AG10803 (cell line): ENCODE results near the gene AMPD2.

Experiments used
- DNase-seq: peaks from one replicate; pipeline ENCODE4 v3.0.0; 2010; ENCODE audit warnings: low read depth
- H3K4me3 ChIP-seq: 2 replicates; pipeline ENCODE4 v1.5.1; 2011; ENCODE audit warnings: mild to moderate bottlenecking, low read length, control low read depth
- TF ChIP-seq, protein P1 (sequence below): conservative IDR thresholded peaks from 2 replicates; pipeline ENCODE4 v1.5.1; 2011; ENCODE audit warnings: mild to moderate bottlenecking, low read length, control low read depth, inconsistent platforms

The AMPD2 gene

DNA sequence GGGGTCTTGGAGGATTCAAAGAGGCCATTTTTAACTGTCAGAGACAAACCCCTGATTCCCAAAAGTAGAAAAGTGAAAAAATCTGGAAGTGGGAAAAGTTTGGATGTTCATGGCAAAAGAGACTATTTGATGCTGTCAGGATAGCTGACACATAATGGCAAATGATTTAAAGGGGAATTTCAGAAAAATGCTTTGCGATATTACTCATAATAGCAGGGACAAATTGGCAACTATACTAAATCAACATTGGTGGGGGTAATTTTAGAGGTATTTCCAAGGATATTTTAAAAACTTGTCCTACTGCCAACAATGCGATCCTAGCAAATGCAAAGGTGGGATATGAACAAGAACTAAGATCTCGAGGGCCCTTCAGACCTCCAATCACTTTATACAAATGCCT, 31.0 kb downstream of the AMPD2 start:
- no peak for DNase-seq
- H3K4me3 ChIP-seq: no peak overlapping the region
- TF ChIP-seq, protein P1, sequence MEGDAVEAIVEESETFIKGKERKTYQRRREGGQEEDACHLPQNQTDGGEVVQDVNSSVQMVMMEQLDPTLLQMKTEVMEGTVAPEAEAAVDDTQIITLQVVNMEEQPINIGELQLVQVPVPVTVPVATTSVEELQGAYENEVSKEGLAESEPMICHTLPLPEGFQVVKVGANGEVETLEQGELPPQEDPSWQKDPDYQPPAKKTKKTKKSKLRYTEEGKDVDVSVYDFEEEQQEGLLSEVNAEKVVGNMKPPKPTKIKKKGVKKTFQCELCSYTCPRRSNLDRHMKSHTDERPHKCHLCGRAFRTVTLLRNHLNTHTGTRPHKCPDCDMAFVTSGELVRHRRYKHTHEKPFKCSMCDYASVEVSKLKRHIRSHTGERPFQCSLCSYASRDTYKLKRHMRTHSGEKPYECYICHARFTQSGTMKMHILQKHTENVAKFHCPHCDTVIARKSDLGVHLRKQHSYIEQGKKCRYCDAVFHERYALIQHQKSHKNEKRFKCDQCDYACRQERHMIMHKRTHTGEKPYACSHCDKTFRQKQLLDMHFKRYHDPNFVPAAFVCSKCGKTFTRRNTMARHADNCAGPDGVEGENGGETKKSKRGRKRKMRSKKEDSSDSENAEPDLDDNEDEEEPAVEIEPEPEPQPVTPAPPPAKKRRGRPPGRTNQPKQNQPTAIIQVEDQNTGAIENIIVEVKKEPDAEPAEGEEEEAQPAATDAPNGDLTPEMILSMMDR: no peak

DNA sequence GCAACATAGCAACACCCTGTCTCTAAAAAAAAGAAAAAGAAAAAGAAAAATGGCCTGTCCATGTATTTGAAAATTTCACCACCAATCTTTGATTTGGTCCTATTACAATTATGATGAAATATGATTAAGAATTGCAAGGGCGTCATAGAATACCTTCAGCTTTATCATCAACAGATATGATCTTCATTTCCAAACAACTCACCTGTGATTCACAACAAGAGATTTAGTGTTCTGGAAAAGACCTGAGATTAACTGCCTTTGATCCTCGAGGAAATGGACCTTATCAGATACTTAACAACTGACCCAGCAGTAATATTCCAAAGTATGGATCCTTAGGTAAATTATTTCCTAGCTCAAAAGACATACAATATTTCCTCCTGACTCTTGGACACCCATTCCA, 32.8 kb downstream of the AMPD2 start:
- TF ChIP-seq, protein P1: no peak
- DNase-seq: no peak
- no peak overlapping the region for H3K4me3 ChIP-seq

DNA sequence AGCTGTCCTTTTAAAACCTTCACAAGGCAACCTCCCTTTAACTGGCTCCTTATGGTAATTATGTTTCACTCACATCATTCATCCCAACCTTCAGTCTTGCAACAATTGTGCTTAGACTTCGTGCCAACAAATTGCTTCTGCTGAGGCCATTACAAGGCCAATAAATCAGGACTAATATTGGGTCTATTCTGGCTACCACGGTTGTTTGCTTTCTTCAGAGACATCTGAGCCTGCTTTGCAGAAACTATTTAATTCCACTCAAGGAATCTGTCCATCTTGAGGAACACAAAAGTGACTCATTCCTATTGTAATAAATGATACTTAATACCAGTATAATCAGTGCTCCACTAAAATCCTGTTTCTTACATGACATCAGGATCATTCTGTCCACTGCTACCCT, 33.7 kb downstream of the AMPD2 start:
- H3K4me3 ChIP-seq: no peak overlapping the region
- DNase-seq: peak; percentile 17
- TF ChIP-seq, protein P1: no peak

DNA sequence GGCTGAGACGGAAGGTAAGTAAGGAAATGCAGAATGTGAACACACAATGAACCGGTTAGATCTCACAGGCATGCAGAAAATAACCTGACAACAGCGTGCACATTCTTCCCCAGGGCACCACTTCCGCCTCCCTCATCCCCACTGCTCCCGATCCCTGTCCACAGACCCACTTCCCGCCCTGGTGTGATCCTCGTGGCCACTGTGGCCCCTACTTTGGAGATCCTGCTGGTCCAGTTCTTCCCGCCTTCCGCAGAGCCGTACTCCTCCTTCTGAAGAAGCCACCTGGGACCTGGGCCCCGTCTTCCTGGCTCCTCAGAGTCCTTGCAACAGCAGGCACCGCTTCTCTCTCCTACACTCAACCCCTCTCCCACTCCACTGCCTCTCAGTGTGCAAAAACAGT, 34.9 kb downstream of the AMPD2 start:
- H3K4me3 ChIP-seq: no peak overlapping the region
- TF ChIP-seq, protein P1: no peak
- DNase-seq: no peak

DNA sequence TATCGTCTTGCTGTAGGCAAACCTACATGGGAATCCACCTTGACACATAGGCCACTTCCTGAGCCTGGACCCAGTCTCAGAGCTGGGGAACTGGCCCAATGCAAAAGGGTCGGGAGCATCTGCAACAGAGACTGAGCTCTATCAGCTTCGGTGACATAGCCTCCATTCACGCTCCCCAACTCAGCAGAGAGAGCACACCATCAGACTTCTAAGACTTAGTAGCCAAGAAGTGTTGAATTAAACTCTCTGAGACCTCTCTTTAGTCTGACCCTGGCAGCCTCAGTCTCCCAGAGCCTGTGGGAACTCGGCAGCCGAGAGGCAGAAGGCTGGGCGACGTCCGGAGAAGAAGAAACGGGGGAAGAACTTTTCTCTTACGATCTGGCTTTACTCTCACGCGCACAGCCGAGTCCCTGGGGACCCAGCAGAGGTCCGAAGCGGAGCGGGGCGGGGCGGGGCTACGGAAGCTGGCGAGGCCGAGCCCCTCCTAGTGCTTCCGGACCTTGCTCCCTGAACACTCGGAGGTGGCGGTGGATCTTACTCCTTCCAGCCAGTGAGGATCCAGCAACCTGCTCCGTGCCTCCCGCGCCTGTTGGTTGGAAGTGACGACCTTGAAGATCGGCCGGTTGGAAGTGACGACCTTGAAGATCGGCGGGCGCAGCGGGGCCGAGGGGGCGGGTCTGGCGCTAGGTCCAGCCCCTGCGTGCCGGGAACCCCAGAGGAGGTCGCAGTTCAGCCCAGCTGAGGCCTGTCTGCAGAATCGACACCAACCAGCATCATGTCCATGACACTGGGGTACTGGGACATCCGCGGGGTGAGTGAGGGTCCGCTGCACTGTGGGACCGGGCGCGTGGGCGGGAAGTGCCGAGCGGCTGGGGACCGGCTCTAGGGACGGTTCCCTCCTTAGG, 36.2 kb downstream of the AMPD2 start, which contains the start of gene GSTM4:
TSS of gene GSTM4 (plus strand) at position 485 of the 905 bp plus-strand sequence. CDS start at position 776, 291 bp downstream.
- DNase-seq: peak; percentile 71
- H3K4me3 ChIP-seq: peak within 1 kb of the TSS; percentile 76
- TF ChIP-seq, protein P1: peak; percentile 31

DNA sequence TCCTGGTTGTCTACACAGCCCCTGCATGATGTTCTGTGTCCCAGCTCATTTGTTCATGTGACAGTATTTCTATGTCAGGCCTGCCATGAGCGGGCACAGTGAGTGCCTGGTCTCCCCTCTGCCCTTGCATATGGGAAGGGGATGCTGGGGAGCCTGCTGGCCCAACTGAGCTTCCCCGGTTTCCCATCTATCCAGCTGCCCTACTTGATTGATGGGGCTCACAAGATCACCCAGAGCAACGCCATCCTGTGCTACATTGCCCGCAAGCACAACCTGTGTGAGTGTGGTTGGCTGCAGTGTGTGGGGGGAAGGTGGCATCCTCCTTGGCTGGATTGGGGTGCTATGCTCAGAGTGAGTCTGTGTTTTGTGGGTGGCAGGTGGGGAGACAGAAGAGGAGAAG, 37.8 kb downstream of the AMPD2 start:
- no peak overlapping the region for H3K4me3 ChIP-seq
- no peak for DNase-seq
- TF ChIP-seq, protein P1: no peak

DNA sequence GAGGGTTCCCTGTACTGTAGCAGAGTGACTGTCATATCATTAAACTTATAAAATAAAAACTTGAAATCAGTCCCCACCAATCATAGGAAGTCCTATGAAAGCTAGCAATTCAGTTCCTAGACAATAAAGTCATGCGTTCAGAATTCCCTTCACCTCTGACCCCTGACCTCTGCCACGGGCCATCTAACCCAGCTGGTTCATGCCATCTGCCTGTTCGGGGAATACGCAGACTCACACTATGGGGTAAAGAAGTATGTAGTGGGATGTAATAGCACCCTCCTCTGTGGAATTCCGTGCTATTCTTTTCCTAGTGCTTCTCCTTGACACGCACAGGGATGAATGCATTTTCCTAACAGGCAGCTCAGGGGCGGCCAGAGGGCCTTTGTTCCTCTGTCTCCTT, 38.3 kb downstream of the AMPD2 start:
- no peak overlapping the region for H3K4me3 ChIP-seq
- TF ChIP-seq, protein P1: no peak
- no peak for DNase-seq
